NT2/D1 (cell line): ENCODE results near the gene SLC9A9.

Experiments
- DNase-seq: peaks from one replicate; pipeline ENCODE4 v3.0.0-alpha.2; 2011; ENCODE audit warnings: low read depth, low spot score
- H3K27me3 ChIP-seq: 2 replicates; pipeline ENCODE4 v1.6.0; 2011; ENCODE audit warnings: mild to moderate bottlenecking; ENCODE audit not compliant: insufficient read length, insufficient read depth
- H3K36me3 ChIP-seq: 2 replicates; pipeline ENCODE4 v1.6.1; 2011; ENCODE audit warnings: mild to moderate bottlenecking, low read length, mixed read lengths; ENCODE audit not compliant: insufficient read depth, insufficient read length
- H3K4me1 ChIP-seq: 2 replicates; pipeline ENCODE4 v1.5.1; 2011; ENCODE audit not compliant: insufficient read depth, insufficient read length
- H3K4me3 ChIP-seq: 2 replicates; pipeline ENCODE4 v1.5.1; 2011; ENCODE audit warnings: low read depth; ENCODE audit not compliant: insufficient read length
- H3K9ac ChIP-seq: 2 replicates; pipeline ENCODE4 v1.6.0; 2011; ENCODE audit warnings: low read depth; ENCODE audit not compliant: insufficient read length
- H3K9me3 ChIP-seq: 2 replicates; pipeline ENCODE4 v1.5.1; 2011; ENCODE audit warnings: mild to moderate bottlenecking, low read length; ENCODE audit not compliant: insufficient read depth
- SUZ12 ChIP-seq: IDR thresholded peaks from 2 replicates; pipeline ENCODE4 v1.6.1; 2011; ENCODE audit not compliant: insufficient read length, insufficient read depth; ENCODE audit errors: extremely low read depth
- YY1 ChIP-seq: IDR thresholded peaks from 2 replicates; pipeline ENCODE4 v1.6.1; 2011; ENCODE audit not compliant: insufficient read length, insufficient read depth
- ZNF274 ChIP-seq: IDR thresholded peaks from 2 replicates; pipeline ENCODE4 v1.6.1; 2011; ENCODE audit warnings: mild to moderate bottlenecking, low read depth, low read length

SLC9A9 gene

GRCh38 chr3:143236226-143236964 is 611.9 kb downstream of the SLC9A9 start:
- H3K36me3 ChIP-seq = no peaks in the 10 kb centered on the region
- H3K9me3 ChIP-seq = no peaks in the 10 kb centered on the region
- no peak overlapping the region for H3K9ac ChIP-seq
- no peak for TF ChIP-seq YY1
- no peak for TF ChIP-seq SUZ12
- no peak for TF ChIP-seq ZNF274
- H3K27me3 ChIP-seq = no peaks in the 10 kb centered on the region
- no peak overlapping the region for H3K4me3 ChIP-seq
- no peaks in the 10 kb centered on the region for H3K4me1 ChIP-seq
- DNase-seq = no peak

- Histone ChIP-seq H3K9me3 (no peaks in the 10 kb centered on the region), H3K9ac (no peak overlapping the region), H3K27me3 (no peaks in the 10 kb centered on the region), H3K4me1 (no peaks in the 10 kb centered on the region), H3K4me3 (no peak overlapping the region), H3K36me3 (no peaks in the 10 kb centered on the region)
- no peak for DNase-seq
- TF ChIP-seq SUZ12 (no peak), YY1 (no peak)
These were observed 612.6 kb downstream of the SLC9A9 start for GRCh38 chr3:143235614-143236204.

- Histone ChIP-seq H3K9ac (no peak overlapping the region), H3K27me3 (no peaks in the 10 kb centered on the region), H3K4me1 (no peaks in the 10 kb centered on the region), H3K4me3 (no peak overlapping the region), H3K36me3 (no peaks in the 10 kb centered on the region), H3K9me3 (no peaks in the 10 kb centered on the region)
- no peak for TF ChIP-seq YY1
- no peak for TF ChIP-seq ZNF274
- TF ChIP-seq SUZ12 = no peak
- DNase-seq = no peak
These were observed 613.7 kb downstream of the SLC9A9 start for GRCh38 chr3:143234526-143234925.

- no peak overlapping the region for H3K4me3 ChIP-seq
These were observed 615.3 kb downstream of the SLC9A9 start for GRCh38 chr3:143232981-143233380.

GRCh38 chr3:143228405-143228804 is 619.9 kb downstream of the SLC9A9 start:
- Histone ChIP-seq H3K4me3 (no peak overlapping the region), H3K36me3 (no peaks in the 10 kb centered on the region), H3K9me3 (no peaks in the 10 kb centered on the region), H3K9ac (no peak overlapping the region), H3K4me1 (no peaks in the 10 kb centered on the region), H3K27me3 (no peaks in the 10 kb centered on the region)
- no peak for DNase-seq
- TF ChIP-seq SUZ12 (no peak), ZNF274 (no peak), YY1 (no peak)

More at GRCh38 chr3:143232981-143233380, 615.3 kb downstream of the SLC9A9 start:
- no peaks in the 10 kb centered on the region for H3K27me3 ChIP-seq
- DNase-seq = no peak
- H3K4me1 ChIP-seq = no peaks in the 10 kb centered on the region
- H3K36me3 ChIP-seq = no peaks in the 10 kb centered on the region
- no peak for TF ChIP-seq SUZ12
- no peak for TF ChIP-seq ZNF274
- TF ChIP-seq YY1 = no peak
- no peaks in the 10 kb centered on the region for H3K9me3 ChIP-seq
- H3K9ac ChIP-seq = no peak overlapping the region

- H3K36me3 ChIP-seq = no peaks in the 10 kb centered on the region
- no peaks in the 10 kb centered on the region for H3K27me3 ChIP-seq
- H3K9ac ChIP-seq = no peak overlapping the region
- no peaks in the 10 kb centered on the region for H3K4me1 ChIP-seq
- no peaks in the 10 kb centered on the region for H3K9me3 ChIP-seq
- TF ChIP-seq ZNF274 = no peak
- TF ChIP-seq YY1 = no peak
- no peak for TF ChIP-seq SUZ12
- no peak for DNase-seq
- no peak overlapping the region for H3K4me3 ChIP-seq
These were observed 621.5 kb downstream of the SLC9A9 start for GRCh38 chr3:143226678-143227291.

GRCh38 chr3:143224716-143225115 is 623.6 kb downstream of the SLC9A9 start:
- TF ChIP-seq YY1 (no peak), SUZ12 (no peak), ZNF274 (no peak)
- no peak overlapping the region for H3K4me3 ChIP-seq
- no peak for DNase-seq
- no peaks in the 10 kb centered on the region for H3K36me3 ChIP-seq
- no peak overlapping the region for H3K9ac ChIP-seq
- H3K9me3 ChIP-seq = no peaks in the 10 kb centered on the region
- no peaks in the 10 kb centered on the region for H3K27me3 ChIP-seq
- no peaks in the 10 kb centered on the region for H3K4me1 ChIP-seq
